ENCODE data around the gene MTF1.

DNA sequence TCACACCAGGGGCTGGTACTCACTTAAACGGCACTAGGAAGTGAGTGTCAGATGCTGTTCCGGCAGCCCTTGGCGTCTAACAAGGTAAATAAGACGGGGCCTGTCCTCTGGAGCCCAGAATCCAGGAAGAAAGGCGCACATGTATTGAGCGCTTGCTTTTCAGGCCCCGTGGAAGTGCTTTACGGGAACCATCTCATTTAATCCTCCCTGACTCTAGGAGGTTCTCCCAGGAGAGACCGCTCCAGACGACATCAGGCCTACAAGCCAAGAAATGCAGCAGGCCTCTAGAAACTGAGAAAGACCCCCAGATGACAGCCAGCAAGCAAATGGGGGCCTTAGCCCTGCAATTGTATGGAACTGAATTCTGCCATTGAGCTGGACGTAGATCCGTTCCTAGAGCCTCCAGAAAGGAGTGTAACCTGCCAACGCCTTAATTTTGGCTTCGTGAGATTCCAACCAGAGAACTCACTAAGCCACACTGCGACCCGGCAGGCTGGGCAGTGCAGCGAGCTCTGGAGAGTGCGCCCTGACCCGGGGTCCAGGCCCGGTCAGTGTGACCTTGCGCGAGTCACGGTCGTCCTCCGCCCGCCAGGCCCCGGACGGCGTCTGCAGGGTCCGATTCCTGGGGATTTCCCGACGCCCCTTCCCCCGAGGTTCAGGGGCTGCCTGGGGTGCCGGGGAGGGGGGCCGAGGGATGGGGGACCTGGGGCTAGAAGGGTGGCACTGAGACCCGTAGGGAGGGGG is 66.3 kb downstream of the MTF1 start:
- TF ChIP-seq CTCF (IDR thresholded peaks at IDR 0.05 in 2 of 3, conservative IDR thresholded peaks at IDR 0.05 in 1 of 3; ENCODE audit: borderline replicate concordance in 1 of 3, insufficient read depth in 1 of 3, low read depth in 2 of 3, low read length in 2 of 3) (no peak), EZH2 (IDR thresholded peaks at IDR 0.05) (no peak), REST (IDR thresholded peaks at IDR 0.05; ENCODE audit: low read depth) (no peak), SIN3A (IDR thresholded peaks at IDR 0.05; ENCODE audit: low read depth) (no peak), POLR2A (IDR thresholded peaks at IDR 0.05; ENCODE audit: borderline replicate concordance, extremely low read depth, insufficient read depth, insufficient read length) (no peak), MAX (IDR thresholded peaks at IDR 0.05) (no peak)
